WTC11 (cell line): Measurements from ENCODE around the gene UBE2S.

Experiments
- ATF1 ChIP-seq: sonication (generic); formaldehyde crosslinking; IDR thresholded peaks from 2 replicates; pipeline ENCODE4 v1.8.1; 2023; ENCODE audit warnings: mild to moderate bottlenecking, moderate library complexity, missing genetic modification reagents
- JUN ChIP-seq: sonication (generic); formaldehyde crosslinking; IDR thresholded peaks from 2 replicates; pipeline ENCODE4 v1.8.0; 2023; ENCODE audit warnings: mild to moderate bottlenecking, missing genetic modification reagents
- MYBL2 ChIP-seq: sonication (generic); formaldehyde crosslinking; IDR thresholded peaks from 2 replicates; pipeline ENCODE4 v1.8.1; 2023; ENCODE audit warnings: mild to moderate bottlenecking, moderate library complexity, missing genetic modification reagents
- NR1H2 ChIP-seq: sonication (generic); formaldehyde crosslinking; IDR thresholded peaks from 2 replicates; pipeline ENCODE4 v1.9.0; 2021; ENCODE audit warnings: mild to moderate bottlenecking, moderate library complexity, missing genetic modification reagents
- NR2C2 ChIP-seq: sonication (generic); formaldehyde crosslinking; IDR thresholded peaks from 2 replicates; pipeline ENCODE4 v1.8.0; 2022; ENCODE audit warnings: mild to moderate bottlenecking, missing genetic modification reagents
- ZNF138 ChIP-seq: sonication (generic); formaldehyde crosslinking; conservative IDR thresholded peaks from 2 replicates; pipeline ENCODE4 v1.8.1; 2022; ENCODE audit warnings: mild to moderate bottlenecking, moderate library complexity, missing genetic modification reagents
- ZNF232 ChIP-seq: sonication (generic); formaldehyde crosslinking; IDR thresholded peaks from 2 replicates; pipeline ENCODE4 v1.8.0; 2022; ENCODE audit warnings: mild to moderate bottlenecking, missing genetic modification reagents
- TF ChIP-seq, protein P1 (sequence below): fragments of 200-600 bp; IDR thresholded peaks from 2 replicates; pipeline ENCODE4 v1.8.0; 2022; ENCODE audit warnings: antibody characterized with exemption
- TF ChIP-seq, protein P2 (sequence below): sonication (generic); formaldehyde crosslinking; conservative IDR thresholded peaks from 2 replicates; pipeline ENCODE4 v1.8.1; 2022; ENCODE audit warnings: mild to moderate bottlenecking, missing genetic modification reagents
- TF ChIP-seq, protein P3 (sequence below): sonication (generic); formaldehyde crosslinking; IDR thresholded peaks from 2 replicates; pipeline ENCODE4 v1.8.0; 2022; ENCODE audit warnings: mild to moderate bottlenecking, missing genetic modification reagents

DNA sequence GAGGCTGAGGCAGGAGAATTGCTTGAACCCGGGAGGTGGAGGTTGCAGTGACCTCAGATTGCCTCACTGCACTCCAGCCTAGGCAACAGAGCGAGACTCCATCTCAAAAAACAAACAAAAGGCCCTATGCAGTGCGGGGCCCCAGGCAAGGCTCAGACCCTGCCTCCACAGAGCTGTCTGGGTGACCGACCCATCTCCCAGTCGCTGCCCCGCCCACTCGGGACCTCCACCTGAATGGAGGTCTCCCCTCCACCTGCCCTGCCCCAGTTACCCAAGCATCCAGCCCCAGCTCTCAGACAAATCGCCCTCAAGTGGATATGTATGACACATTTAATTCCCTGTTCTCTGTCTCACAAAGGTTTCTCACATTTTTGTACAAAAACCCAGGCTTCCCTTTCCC is 42.3 kb downstream of the UBE2S start:
- TF ChIP-seq, protein P1, sequence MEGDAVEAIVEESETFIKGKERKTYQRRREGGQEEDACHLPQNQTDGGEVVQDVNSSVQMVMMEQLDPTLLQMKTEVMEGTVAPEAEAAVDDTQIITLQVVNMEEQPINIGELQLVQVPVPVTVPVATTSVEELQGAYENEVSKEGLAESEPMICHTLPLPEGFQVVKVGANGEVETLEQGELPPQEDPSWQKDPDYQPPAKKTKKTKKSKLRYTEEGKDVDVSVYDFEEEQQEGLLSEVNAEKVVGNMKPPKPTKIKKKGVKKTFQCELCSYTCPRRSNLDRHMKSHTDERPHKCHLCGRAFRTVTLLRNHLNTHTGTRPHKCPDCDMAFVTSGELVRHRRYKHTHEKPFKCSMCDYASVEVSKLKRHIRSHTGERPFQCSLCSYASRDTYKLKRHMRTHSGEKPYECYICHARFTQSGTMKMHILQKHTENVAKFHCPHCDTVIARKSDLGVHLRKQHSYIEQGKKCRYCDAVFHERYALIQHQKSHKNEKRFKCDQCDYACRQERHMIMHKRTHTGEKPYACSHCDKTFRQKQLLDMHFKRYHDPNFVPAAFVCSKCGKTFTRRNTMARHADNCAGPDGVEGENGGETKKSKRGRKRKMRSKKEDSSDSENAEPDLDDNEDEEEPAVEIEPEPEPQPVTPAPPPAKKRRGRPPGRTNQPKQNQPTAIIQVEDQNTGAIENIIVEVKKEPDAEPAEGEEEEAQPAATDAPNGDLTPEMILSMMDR: no peak
- TF ChIP-seq JUN (CRISPR knock-in tag) (no peak), ATF1 (CRISPR knock-in tag) (no peak), NR2C2 (no peak), ZNF138 (CRISPR knock-in tag) (no peak), ZNF232 (CRISPR knock-in tag) (no peak), NR1H2 (CRISPR knock-in tag) (no peak), MYBL2 (CRISPR knock-in tag) (no peak)
- TF ChIP-seq, protein P2, sequence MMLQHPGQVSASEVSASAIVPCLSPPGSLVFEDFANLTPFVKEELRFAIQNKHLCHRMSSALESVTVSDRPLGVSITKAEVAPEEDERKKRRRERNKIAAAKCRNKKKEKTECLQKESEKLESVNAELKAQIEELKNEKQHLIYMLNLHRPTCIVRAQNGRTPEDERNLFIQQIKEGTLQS (CRISPR knock-in tag): no peak
- TF ChIP-seq, protein P3, sequence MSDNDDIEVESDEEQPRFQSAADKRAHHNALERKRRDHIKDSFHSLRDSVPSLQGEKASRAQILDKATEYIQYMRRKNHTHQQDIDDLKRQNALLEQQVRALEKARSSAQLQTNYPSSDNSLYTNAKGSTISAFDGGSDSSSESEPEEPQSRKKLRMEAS (CRISPR knock-in tag): no peak
